OCI-LY7 (cell line): ENCODE measurements around the gene TIMM13. TPM values are rescaled to one million over a fixed set of nuclear protein-coding genes. Genes with fewer than 3 reads are reported as not detected.
"Not testable (repeated sequence)": the region's sequence is repeated elsewhere in the genome, so short reads cannot be mapped to it uniquely, and the experiment has no call there.

Experiments used
- BruUV-seq: library from RNA; stranded (reverse); fragments of 400-500 nt; replicated peaks from 2 replicates; lab custom pipeline; 2021; lab: Mats Ljungman, UMichigan
- CTCF ChIA-PET: fragments of 300-600 bp; sonication (Branson Sonifier 250); formaldehyde crosslinking; loops from one replicate; lab custom pipeline; 2022; ENCODE audit warnings: antibody characterized with exemption; ENCODE audit not compliant: unreplicated experiment; lab: Charles Lee
- POLR2A ChIA-PET: fragments of 300-600 bp; sonication (Branson Sonifier 250); formaldehyde crosslinking; loops from one replicate; lab custom pipeline; 2022; ENCODE audit warnings: antibody characterized with exemption; lab: Charles Lee
- DNase-seq: peaks from one replicate; pipeline ENCODE4 v3.0.0-alpha.2; 2015; ENCODE audit warnings: low spot score
- H2AFZ ChIP-seq: fragments of 200-600 bp; sonication (generic), shearing (Covaris generic); 2 replicates; pipeline ENCODE4 v1.6.1; 2014; ENCODE audit warnings: mild to moderate bottlenecking, antibody characterized with exemption, low read length, moderate library complexity
- H3K27ac ChIP-seq: fragments of 200-600 bp; sonication (generic); 2 replicates; pipeline ENCODE4 v1.5.1; 2014; ENCODE audit warnings: mixed run types, low read depth, mild to moderate bottlenecking, moderate library complexity, low read length, inconsistent platforms; ENCODE audit not compliant: poor library complexity, severe bottlenecking
- H3K36me3 ChIP-seq: fragments of 200-600 bp; sonication (generic); 2 replicates; pipeline ENCODE4 v1.6.1; 2014; ENCODE audit warnings: mild to moderate bottlenecking, antibody characterized with exemption, low read length, moderate library complexity, mixed read lengths; ENCODE audit not compliant: insufficient read depth
- H3K4me1 ChIP-seq: fragments of 200-600 bp; sonication (generic); 2 replicates; pipeline ENCODE4 v1.5.1; 2014; ENCODE audit warnings: mild to moderate bottlenecking, low read length; ENCODE audit not compliant: insufficient read depth, poor library complexity, severe bottlenecking
- H3K4me2 ChIP-seq: fragments of 200-600 bp; sonication (generic); 2 replicates; pipeline ENCODE4 v1.6.1; 2014; ENCODE audit warnings: mild to moderate bottlenecking, low read length
- H3K4me3 ChIP-seq: fragments of 200-600 bp; sonication (generic); 2 replicates; pipeline ENCODE4 v1.5.1; 2014; ENCODE audit warnings: mild to moderate bottlenecking, low read depth, low read length; ENCODE audit not compliant: poor library complexity, severe bottlenecking
- H3K79me2 ChIP-seq: fragments of 200-600 bp; sonication (generic); 2 replicates; pipeline ENCODE4 v1.6.1; 2016; ENCODE audit warnings: low read depth, mild to moderate bottlenecking, low read length, moderate library complexity, mixed read lengths; ENCODE audit not compliant: insufficient read depth
- H3K9me2 ChIP-seq: fragments of 200-600 bp; sonication (generic); 2 replicates; pipeline ENCODE4 v1.6.1; 2016; ENCODE audit warnings: mild to moderate bottlenecking, low read length, mixed read lengths; ENCODE audit not compliant: insufficient read depth
- H3K9me3 ChIP-seq: fragments of 200-600 bp; sonication (generic); 2 replicates; pipeline ENCODE4 v1.6.1; 2014; ENCODE audit warnings: mild to moderate bottlenecking, mixed run types, low read length, mixed read lengths
- H4K20me1 ChIP-seq: fragments of 200-600 bp; sonication (generic); 2 replicates; pipeline ENCODE4 v1.6.1; 2014; ENCODE audit warnings: mild to moderate bottlenecking, antibody characterized with exemption, low read length, moderate library complexity, mixed read lengths; ENCODE audit not compliant: insufficient read depth
- CTCF ChIP-seq: fragments of 200-600 bp; sonication (generic); conservative IDR thresholded peaks from 2 replicates; pipeline ENCODE4 v1.5.1; 2014; ENCODE audit warnings: mild to moderate bottlenecking, antibody characterized with exemption, low read length, moderate library complexity, mixed read lengths
- EZH2phosphoT487 ChIP-seq: fragments of 200-600 bp; sonication (generic); IDR thresholded peaks from 2 replicates; pipeline ENCODE4 v1.6.1; 2018; ENCODE audit warnings: low read depth, borderline replicate concordance, mild to moderate bottlenecking, mixed run types, antibody characterized with exemption, low read length, moderate library complexity, mixed read lengths
- intact Hi-C: fragments of 100-400 bp; cut with micrococcal nuclease; formaldehyde crosslinking; loops from one replicate; pipeline ENCODE4 v1.10.0; 2022; ENCODE audit not compliant: unreplicated experiment
- total RNA-seq, 2 experiments: library from RNA; depleted of rRNA in 1 of 2; stranded (reverse); fragments of >200 nt in 1 of 2; shearing (Covaris generic) in 1 of 2; gene quantifications; 2 replicates each; pipeline ENCODE4 v1.2.3, GENCODE V29; 2014 to 2022

TIMM13 gene
- total RNA-seq, 2 experiments from 2014 or later: 55.4 to 120 TPM

GRCh38 chr19:2408247-2408646 is 19.1 kb downstream of the TIMM13 start:
- no peaks in the 10 kb centered on the region for H3K4me1 ChIP-seq
- no peak overlapping the region for H2AFZ ChIP-seq
- H3K36me3 ChIP-seq: no peaks in the 10 kb centered on the region
- no peaks in the 10 kb centered on the region for H4K20me1 ChIP-seq
- no peak for DNase-seq
- no peak overlapping the region for H3K27ac ChIP-seq
- no peaks in the 10 kb centered on the region for H3K9me3 ChIP-seq
- ChIA-PET POLR2A (no interaction called here), CTCF (no interaction called here)
- no TSS peak for BruUV-seq
- H3K4me2 ChIP-seq: no peak overlapping the region
- H3K9me2 ChIP-seq: no peaks in the 10 kb centered on the region
- no peaks in the 10 kb centered on the region for H3K79me2 ChIP-seq
- no peak overlapping the region for H3K4me3 ChIP-seq
- TF ChIP-seq EZH2phosphoT487: no peak
- intact Hi-C loops: no loop called here

- no peaks in the 10 kb centered on the region for H3K79me2 ChIP-seq
- H3K9me2 ChIP-seq: no peaks in the 10 kb centered on the region
- intact Hi-C loops: no loop called here
- no peak for TF ChIP-seq EZH2phosphoT487
- TF ChIP-seq CTCF: no peak
- H3K4me3 ChIP-seq: no peak overlapping the region
- DNase-seq: no peak
- H4K20me1 ChIP-seq: no peaks in the 10 kb centered on the region
- no peaks in the 10 kb centered on the region for H3K9me3 ChIP-seq
- H3K36me3 ChIP-seq: no peaks in the 10 kb centered on the region
- H3K4me2 ChIP-seq: no peak overlapping the region
- ChIA-PET POLR2A (no interaction called here), CTCF (no interaction called here)
- peaks cover 7% of the 10 kb centered on the region for H3K4me1 ChIP-seq
- no peak overlapping the region for H2AFZ ChIP-seq
- H3K27ac ChIP-seq: no peak overlapping the region
- BruUV-seq: no TSS peak
Measured at GRCh38 chr19:2399582-2399981, 27.8 kb downstream of the TIMM13 start.

- no peaks in the 10 kb centered on the region for H4K20me1 ChIP-seq
- no peaks in the 10 kb centered on the region for H3K79me2 ChIP-seq
- no TSS peak for BruUV-seq
- TF ChIP-seq EZH2phosphoT487 (no peak), CTCF (no peak)
- no peak overlapping the region for H2AFZ ChIP-seq
- H3K36me3 ChIP-seq: no peaks in the 10 kb centered on the region
- H3K4me1 ChIP-seq: peaks cover 14% of the 10 kb centered on the region
- intact Hi-C loops: no loop called here
- no peaks in the 10 kb centered on the region for H3K9me3 ChIP-seq
- ChIA-PET POLR2A (no interaction called here), CTCF (no interaction called here)
- no peak overlapping the region for H3K27ac ChIP-seq
- H3K9me2 ChIP-seq: no peaks in the 10 kb centered on the region
- no peak overlapping the region for H3K4me3 ChIP-seq
- DNase-seq: no peak
- H3K4me2 ChIP-seq: no peak overlapping the region
Measured at GRCh38 chr19:2398735-2399305, 28.6 kb downstream of the TIMM13 start.

- BruUV-seq, H4K20me1 ChIP-seq, CTCF ChIA-PET, H3K9me3 ChIP-seq, POLR2A ChIA-PET, H2AFZ ChIP-seq, intact Hi-C loops, H3K79me2 ChIP-seq, H3K4me2 ChIP-seq, H3K9me2 ChIP-seq, H3K4me3 ChIP-seq, DNase-seq, H3K36me3 ChIP-seq, H3K27ac ChIP-seq: not testable (repeated sequence)
- peaks cover 15% of the 10 kb centered on the region for H3K4me1 ChIP-seq
Measured at GRCh38 chr19:2397173-2397572, 30.2 kb downstream of the TIMM13 start.

- H3K9me2 ChIP-seq, CTCF ChIA-PET, H3K4me2 ChIP-seq, BruUV-seq, intact Hi-C loops, H3K27ac ChIP-seq, H3K4me3 ChIP-seq, POLR2A ChIA-PET, H3K79me2 ChIP-seq, DNase-seq, H4K20me1 ChIP-seq, H3K9me3 ChIP-seq, H3K36me3 ChIP-seq: not testable (repeated sequence)
- Histone ChIP-seq H3K4me1 (peaks cover 22% of the 10 kb centered on the region), H2AFZ (peak overlapping the region; percentile 99; the same call in 1 of the 2 replicates)
Measured at GRCh38 chr19:2395293-2395829, 32.0 kb downstream of the TIMM13 start.
